Fibroblast of villous mesenchyme (primary cell): ENCODE measurements around the gene CRTC3. TPM values are rescaled to one million over a fixed set of nuclear protein-coding genes. Genes with fewer than 3 reads are reported as not detected.
"Not testable (repeated sequence)": the region's sequence is repeated elsewhere in the genome, so short reads cannot be mapped to it uniquely, and the experiment has no call there.

Experiments used
- DNase-seq: peaks from one replicate; pipeline ENCODE4 v3.0.0-alpha.2; 2010; ENCODE audit warnings: low read depth
- H3K4me3 ChIP-seq: 2 replicates; pipeline ENCODE4 v1.5.1; 2011; ENCODE audit warnings: low read depth, mild to moderate bottlenecking, low read length
- total RNA-seq: library from RNA; depleted of rRNA; stranded (reverse); fragments of >200 nt; gene quantifications from 2 replicates; pipeline ENCODE4 v1.2.3, GENCODE V29; 2012
- TF ChIP-seq, protein P1 (sequence below): IDR thresholded peaks from 2 replicates; pipeline ENCODE4 v1.5.1; 2012; ENCODE audit warnings: low read depth, mild to moderate bottlenecking, low read length; ENCODE audit not compliant: insufficient read depth

The CRTC3 gene
- total RNA-seq, 1 donor: 21.2 TPM

DNA sequence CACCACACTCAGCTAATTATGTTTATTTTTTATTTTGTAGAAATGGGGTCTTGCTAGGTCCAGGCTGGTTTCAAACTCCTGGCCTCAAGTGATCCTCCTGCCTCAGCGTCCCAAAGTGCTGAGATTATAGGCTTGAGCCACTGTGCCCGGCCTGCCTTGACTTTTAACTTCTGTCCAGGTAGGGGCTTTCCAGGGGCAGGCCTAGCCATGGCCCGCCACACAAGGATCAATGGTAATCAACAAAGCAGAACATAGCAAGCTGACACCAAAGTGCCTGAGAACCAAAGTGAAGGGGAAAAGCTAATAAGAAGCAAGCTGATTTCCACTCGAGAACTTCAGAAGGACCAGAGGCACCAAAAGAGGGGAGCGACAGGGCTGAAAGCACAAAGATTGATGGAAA is 9.4 kb upstream of the CRTC3 start:
- no peak for DNase-seq
- H3K4me3 ChIP-seq: no peak overlapping the region
- TF ChIP-seq, protein P1, sequence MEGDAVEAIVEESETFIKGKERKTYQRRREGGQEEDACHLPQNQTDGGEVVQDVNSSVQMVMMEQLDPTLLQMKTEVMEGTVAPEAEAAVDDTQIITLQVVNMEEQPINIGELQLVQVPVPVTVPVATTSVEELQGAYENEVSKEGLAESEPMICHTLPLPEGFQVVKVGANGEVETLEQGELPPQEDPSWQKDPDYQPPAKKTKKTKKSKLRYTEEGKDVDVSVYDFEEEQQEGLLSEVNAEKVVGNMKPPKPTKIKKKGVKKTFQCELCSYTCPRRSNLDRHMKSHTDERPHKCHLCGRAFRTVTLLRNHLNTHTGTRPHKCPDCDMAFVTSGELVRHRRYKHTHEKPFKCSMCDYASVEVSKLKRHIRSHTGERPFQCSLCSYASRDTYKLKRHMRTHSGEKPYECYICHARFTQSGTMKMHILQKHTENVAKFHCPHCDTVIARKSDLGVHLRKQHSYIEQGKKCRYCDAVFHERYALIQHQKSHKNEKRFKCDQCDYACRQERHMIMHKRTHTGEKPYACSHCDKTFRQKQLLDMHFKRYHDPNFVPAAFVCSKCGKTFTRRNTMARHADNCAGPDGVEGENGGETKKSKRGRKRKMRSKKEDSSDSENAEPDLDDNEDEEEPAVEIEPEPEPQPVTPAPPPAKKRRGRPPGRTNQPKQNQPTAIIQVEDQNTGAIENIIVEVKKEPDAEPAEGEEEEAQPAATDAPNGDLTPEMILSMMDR: no peak

DNA sequence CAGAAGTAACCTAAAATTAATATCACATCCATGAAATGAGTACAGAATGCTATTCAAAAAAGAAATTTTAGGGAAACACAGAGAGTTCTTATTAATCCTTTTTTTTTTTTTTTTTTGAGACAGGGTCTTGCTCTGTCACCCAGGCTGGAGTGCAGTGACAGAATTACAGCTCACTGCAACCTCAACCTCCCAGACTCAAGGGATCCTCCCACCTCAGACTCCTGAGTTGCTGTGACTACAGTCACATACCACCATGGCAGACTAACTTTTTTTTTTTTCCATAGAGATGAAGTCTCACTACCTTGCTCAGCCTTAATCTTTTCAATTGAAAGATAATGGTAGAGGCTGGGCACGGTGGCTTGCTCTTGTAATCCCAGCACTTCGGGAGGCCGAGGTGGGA is 6.3 kb upstream of the CRTC3 start:
- no peak for DNase-seq
- no peak overlapping the region for H3K4me3 ChIP-seq
- TF ChIP-seq, protein P1: no peak

DNA sequence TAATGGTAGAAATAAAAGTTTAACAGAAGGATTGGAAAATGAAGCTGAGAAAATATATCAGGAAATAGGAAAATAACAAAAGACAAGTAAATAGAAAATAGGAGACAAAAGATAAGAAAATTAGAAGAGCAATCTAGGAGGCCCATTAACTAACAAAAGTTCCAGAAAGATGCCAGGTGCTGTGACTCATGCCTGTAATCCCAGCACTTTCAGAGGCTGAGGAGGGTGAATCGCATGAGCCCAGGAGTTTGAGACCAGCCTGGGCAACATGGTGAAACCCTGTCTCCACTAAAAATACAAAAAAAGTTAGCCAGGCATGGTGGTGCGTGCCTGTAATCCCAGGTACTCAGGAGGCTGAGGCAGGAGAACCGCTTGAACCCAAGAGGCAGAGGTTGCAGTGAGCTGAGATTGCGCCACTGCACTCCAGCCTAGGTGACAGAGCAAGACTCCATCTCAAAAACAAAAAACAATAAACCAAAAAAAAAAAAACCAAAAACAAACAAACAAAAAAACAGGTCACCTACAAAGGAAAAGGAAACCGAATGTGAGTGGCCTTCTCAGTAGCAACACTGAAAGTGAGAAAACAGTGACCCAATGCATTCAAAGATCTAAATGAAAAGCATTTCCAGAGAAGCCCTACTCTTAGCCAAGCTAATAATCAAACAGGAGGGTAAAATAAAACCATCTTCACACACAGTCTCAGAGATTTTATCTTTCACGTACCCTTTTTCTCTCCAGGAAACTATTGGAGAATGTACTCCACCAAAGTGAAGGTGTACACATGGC is 5.5 kb upstream of the CRTC3 start:
- not testable (repeated sequence) for H3K4me3 ChIP-seq
- DNase-seq: peak; percentile 15

- TF ChIP-seq, protein P1: no peak
- peak overlapping the region; percentile 69 for H3K4me3 ChIP-seq
- no peak for DNase-seq
Observed at GRCh38 chr15:90529011-90529370, 732 bp upstream of the CRTC3 start.

DNA sequence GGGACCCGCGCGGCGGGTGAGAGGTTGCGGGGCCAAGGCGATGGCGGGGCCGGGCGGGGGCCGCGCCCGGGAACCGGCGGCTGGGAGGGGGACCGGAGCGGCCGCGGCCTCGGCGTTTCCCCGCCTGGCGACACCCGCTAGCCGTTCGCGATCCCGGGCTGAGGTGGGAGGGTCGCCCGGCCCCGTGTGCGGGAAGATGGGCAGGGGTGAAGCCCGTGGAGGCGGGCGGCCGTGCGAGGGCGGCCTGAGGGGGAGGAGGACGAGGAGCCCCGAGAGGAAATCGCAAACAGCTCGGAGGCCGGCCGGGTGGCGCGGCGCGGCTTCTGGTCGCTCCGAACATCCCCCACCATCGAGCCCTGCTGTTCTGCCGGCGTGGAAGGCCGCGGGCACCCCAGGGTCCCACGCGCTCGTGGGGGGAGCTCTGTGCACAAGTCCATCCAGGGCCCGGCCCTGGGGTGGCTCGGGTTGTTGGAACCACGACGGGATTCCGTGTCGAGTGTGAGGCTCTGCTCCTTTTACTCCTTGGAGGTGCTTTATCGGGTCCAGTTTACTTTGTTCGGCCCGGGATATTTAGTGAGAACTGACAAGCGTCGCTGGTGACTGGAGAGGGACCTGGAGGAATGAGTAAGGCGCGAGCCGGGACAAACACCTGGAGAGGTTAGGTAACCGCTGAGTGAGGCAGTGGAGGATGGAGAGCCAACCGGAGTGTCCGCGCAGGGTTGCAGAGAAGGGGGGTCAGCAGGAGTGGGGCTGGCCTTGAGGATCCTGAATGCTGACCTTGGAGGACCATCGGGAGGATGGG is 728 bp downstream of the CRTC3 start:
- TF ChIP-seq, protein P1: no peak
- peak overlapping the region; percentile 69 for H3K4me3 ChIP-seq
- peak; percentile 48 for DNase-seq

- peak overlapping the region; percentile 69 for H3K4me3 ChIP-seq
- DNase-seq: no peak
- TF ChIP-seq, protein P1: no peak
Observed at GRCh38 chr15:90531147-90531546, 1.4 kb downstream of the CRTC3 start.

GRCh38 chr15:90535254-90535653 is 5.5 kb downstream of the CRTC3 start:
- no peak for DNase-seq
- H3K4me3 ChIP-seq: no peak overlapping the region
- TF ChIP-seq, protein P1: no peak
